HG02870 (cell line): ENCODE data around the gene LYRM9.
"Not testable (repeated sequence)": the region's sequence is repeated elsewhere in the genome, so short reads cannot be mapped to it uniquely, and the experiment has no call there.

ENCODE experiments used
- ATAC-seq: cut with Tn5 transposase; IDR thresholded peaks from one replicate; pipeline ENCODE4 v1.9.1; 2021; ENCODE audit warnings: mild to moderate bottlenecking, moderate library complexity; ENCODE audit not compliant: unreplicated experiment

LYRM9 gene

DNA sequence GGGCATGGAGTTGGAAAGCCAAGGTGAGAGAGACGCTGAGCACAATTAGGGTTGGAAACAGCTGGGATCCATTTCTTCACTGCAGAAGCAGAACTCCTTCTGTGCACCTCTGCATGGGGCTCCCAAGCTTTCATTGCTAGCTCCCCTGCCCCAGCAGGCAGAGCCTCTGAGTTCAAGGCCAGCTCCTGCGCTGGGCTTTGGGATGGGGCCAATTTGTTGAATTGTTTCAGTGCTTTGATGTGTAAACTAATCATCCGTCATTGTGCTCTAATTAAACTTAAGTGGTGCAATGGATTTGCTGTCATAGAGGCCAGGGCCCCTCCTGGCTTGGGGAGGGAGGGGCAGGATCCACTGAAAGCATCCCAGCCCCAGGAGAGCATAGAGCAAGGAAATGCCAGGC lies 13.5 kb upstream of the LYRM9 start:
- no peak for ATAC-seq

DNA sequence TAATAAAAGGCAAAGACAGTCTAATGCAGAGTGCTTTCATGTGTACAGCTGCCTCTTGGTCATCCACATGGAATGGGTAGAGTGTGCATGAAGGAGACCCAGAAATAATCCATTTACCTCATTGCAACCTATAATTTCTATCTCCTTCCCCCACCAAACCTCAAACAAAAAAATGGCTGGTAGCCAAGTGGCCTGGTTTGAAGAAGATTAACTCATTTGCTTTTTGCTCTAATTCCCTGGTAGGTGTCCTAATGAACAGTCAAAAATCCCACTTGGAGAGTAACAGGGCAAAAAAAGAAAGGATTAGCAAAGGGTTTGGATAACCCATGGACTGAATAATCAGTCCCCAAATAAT lies 13.0 kb upstream of the LYRM9 start:
- ATAC-seq = no peak

DNA sequence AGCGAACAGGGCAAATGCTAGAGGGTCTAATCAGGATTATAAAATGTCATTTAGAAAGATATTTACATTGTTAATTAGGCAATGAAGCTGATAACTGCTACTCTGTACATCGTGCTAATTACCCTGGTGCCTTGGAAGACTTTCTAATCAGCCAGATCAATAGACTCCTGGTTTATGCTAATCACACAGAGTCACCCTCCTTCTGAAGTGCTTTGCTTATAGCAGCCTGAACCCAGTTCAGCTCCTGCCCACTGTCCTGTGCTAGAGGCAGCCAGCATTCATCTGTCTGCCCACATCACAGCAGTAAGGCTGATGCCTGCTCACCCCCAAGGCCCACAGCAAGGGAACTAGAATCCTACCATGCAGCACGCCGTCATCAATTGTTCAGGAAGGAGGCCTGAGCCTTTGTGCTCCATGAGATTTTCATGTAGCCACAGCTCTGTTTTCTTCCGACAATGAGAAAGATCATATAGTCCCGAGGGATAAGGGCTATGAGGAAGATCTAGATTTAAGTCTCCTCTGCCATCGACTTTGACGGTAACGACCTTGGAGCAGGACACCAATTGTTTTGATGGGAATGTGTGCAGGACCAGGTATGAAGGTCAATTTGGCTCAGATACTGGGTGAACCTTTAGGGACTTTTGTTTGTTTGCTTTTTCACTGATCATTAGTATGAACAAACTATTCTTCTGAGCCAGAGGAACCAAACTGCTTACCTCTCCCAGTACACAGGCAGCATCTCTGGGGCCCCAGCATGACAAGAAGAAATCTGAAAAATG lies 12.5 kb upstream of the LYRM9 start:
- ATAC-seq = no peak

DNA sequence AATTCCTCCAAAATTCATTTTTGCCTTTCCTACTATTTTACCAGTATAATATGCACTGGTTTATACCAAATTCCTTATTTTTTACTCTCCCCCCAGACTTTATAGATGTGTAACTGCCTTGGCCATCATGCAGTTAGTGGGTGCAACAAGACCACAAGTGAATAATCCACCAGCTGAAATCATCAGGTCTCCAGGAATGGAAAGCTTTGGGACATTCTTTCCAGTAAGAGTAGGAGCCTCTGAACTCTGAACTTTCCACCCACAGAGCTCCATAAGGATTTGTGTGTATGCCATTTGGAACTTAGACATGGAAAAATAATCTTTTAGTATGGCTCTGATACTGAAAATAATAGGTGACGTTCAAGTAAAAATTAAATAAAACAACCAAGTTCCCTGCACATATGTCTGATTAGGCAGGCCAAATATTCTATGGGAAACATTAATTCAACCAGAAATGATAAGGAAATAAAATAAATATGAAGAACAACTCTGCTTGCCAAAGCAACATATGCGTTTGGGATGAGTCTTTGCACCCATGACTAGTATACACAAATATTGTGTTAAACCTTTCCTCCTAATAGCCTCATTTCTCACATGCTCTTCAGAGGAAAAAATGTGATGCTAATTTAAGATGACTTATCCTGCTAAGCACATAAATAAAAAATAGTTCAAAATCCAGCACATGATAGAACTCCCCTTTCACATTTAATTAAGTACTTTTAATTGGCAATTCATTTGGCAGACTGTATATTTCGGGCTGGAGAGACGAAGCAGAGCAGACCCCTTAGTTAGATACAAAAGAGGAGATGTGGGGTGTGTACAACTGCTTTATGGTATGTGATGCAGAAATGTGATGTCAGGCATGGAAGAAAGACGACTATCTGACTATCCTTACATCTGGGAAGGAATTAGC lies 11.6 kb upstream of the LYRM9 start:
- ATAC-seq = no peak

DNA sequence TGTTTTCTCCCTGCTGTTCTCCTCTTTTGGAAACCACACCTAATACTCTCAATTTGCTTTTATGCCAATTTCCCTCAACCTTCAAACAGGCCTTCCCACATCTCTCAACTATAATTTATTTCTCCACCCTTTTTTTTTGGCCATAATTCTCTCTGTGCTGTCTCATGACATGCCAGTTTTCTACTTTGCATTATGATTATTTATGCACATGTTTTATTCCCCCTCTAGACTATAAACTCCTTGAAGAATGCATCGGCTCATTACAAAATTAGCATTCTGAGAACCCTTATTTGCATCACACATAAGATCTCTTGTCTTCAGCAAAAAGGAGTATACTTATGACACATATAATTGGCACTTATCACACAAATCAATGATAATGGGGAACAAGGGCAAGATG lies 10.9 kb upstream of the LYRM9 start:
- ATAC-seq = no peak

DNA sequence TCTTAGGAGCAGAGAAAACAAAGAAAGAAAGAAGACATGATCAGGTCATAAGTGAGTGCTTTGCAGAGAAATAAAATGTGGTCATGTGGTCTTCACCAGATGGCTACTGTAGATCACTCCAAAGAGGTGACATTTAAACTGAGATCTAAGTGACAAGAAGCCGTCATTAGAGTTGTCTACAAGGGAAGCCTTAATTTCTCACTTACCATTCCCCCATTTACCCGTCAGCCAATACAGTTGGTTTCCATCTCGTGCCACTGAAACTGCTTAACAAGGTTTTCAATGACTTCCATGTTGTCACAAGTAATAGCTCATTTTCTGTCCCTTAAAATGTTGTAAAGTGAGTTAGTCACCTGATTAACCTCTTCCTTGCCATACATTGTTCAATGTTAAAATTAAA lies 6.4 kb upstream of the LYRM9 start:
- no peak for ATAC-seq

DNA sequence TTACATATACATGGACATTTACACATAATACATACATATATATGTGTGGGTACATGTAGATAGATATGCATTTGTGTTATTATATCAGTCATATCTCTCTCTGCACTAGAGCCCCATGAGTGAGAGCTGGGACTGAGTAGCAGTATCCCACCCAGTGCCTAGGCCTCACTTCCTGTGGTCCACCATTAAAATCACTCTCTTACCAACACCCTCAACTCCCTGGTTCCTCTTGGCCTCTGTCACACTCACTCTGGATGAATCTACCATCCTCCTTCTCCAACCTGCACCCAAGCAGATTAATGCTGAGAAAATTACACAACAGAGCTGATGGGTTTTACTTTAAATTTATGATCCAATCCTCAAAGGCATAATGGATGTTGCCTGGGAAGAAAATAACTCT lies 4.9 kb upstream of the LYRM9 start:
- no peak for ATAC-seq

DNA sequence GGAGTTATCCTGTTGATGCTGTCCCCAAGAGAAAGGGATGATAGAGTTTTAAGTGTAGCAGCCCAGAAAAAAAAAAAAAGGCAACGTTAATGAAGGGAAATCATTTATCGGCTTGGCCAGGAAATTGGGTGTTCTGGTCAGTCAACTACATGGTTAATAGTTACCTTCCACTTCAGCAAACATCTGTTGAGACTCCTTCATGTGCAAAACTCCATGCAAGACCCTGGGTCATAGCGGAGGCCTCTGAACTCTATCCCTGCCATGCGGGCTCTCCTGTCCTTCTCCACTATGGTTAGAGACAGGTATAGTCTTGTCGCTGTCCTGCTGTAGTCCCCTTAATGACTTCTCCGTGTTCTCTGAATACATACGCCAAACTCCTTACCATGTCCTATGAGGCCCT lies 3.5 kb upstream of the LYRM9 start:
- ATAC-seq = no peak

DNA sequence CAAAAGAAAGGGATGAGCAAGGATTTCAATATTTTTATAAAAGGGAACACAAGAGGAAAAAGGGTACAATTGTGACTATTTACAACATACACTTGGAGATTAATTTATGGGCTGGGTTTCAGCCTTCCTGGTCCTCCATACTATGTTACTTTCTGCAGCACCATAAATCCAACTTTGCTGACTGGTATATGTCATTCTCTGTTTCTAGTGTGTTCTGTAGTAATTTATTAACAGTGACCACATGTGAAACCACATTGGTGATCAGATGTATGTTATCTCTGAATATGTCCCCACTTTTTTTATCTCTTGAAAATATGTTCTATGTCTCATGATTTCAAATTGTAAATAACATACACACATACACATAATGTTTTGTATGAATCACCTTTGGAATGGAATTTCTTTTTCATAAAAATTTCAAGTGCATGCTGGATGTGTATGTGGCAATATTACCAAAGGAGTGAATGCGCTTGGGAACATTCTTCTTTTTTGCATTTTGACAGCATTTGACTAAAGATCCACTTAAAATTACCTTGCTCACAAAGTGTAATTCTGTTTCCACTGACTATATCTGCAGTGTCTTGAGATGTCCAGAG lies 2.9 kb upstream of the LYRM9 start:
- no peak for ATAC-seq

DNA sequence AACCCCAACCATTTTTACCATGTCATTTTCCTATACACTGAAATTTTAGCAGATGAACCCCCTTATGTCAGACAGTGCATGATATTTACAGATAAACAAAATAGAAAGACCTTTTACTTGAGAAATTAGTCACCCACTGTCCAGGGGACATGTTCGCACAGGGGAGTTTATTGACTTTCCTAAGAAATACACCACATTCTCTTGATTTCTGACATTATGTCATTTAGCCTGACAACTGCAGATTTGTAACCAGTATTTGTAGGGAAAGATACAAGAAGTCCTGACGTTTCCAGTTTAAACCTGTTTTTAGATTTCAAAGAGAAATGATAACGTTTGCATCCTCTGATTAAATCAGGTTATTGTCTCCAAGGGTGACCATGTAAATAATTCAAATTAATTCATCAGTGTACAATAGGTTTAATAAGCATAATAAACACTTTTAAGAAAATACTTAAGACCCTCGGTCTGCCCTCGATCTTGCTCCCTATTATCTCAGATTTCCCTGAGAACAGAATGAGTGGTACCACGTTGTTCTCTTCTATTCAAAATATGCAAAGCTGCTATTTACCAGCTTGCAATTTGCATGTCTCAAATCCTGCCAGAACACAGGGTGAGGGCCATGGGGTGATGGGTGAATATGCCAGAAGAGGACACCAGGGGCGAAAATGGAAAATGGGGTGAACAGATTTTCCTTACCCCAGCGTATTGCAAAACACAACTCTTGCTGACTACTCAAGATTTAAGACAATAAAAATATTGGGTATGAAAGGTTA lies 2.1 kb upstream of the LYRM9 start:
- ATAC-seq = no peak

DNA sequence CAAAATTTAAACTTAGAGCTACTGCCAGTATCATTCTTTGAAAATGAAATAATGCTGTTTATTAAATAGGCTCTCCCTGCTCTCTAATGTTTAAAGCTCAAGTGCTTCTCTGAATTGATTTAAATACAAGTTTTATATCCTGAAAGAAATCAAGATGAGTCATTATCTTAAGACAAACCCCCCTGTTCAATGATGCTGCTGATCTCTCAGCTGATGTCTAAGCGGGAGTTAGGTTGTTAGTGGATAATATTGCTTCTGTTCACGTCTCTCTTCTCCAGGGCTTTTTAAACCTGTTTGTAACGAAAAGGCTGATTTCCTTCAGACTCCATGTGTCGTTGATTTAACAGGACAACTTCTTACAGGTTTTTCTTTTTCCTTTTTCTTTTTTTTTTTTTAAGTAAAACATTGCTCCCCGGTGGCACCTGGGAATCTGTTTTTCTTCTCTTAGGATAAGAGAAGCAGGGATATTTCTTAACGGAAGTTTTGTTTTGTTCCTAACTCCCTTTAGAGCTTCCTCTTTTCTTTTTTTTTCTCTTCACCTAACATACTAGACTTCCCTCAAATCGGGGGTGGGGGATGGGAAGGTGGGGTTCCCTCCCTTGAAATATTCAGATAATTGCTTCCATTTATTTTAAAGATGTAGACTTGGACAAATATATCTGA lies 807 bp upstream of the LYRM9 start:
- no peak for ATAC-seq

DNA sequence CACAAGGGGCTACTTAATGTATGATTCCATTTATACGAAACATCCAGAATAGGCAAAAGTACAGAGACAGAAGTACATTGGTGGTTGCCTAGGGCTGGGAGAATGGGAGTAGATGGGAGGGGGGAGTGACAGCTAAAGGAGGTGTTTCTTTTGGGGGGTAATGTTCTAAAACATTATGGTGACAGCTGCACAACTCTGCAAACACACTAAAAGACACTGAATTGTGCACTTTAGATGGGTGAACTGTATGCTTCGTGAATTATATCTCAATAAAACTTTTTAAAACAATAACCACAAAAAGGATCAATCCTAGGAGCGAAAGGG lies 661 bp downstream of the LYRM9 start:
- ATAC-seq = no peak

DNA sequence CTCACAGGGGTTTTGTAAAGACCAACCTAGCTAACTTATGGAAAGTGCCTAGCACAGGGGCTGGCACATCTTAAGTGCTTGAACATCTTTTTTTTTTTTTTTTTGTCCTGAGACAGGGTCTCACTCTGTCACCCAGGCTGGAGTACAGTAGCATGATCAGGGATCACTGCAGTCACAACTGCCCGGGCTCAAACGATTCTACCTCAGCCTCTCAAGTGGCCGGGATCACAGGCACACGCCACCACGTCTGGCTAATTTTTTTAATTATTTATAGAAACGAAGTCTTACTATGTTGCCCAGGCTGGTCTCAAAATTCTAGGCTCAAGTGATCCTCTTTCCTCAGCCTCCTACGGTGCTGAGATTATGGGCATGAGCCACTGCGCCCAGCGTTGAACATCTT lies 1.3 kb downstream of the LYRM9 start:
- ATAC-seq = no peak

DNA sequence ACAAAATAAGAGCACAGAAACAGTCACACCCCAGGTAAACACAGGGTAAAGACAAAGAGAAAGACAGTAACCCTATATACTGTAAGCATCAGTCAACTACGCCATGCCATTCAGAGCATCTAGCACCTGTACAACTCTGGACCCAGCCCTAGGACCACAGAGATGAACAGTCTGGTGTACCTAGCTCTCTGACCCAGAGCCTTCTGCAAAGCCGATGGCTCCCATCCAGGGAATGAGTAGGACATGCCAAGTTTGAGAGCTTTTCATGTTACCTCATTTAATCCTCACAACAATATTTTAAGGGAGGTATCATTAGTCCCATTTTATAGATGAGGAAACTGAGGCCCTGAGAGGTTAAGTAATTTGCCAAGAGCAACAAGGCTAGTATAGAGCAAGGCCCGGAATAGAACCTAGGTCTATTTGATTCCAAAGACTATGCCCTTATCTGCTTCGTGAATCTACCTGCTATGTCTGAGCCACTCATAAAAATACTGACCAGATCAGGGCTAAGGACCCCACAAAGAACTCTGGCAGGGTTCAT lies 3.4 kb downstream of the LYRM9 start:
- ATAC-seq = no peak

DNA sequence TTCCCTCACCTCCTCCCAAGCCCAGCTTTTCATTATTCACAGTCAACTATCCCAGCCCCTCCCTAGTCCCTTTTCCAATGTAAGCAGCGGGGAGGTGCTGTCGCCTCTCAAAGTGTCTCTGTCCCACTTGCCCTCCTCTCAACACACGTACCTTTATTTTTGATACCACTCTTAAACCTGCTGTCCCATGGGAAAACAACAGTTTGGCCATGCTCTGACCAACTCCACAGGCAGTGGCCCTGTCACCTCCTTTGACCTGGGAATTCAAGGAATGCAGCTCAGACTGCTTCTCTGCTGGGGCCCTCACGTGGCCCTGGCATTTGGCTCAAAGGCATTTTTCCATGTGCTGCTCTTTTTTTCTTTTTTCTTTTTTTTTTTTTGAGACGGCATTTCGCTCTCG lies 4.2 kb downstream of the LYRM9 start:
- ATAC-seq = no peak

DNA sequence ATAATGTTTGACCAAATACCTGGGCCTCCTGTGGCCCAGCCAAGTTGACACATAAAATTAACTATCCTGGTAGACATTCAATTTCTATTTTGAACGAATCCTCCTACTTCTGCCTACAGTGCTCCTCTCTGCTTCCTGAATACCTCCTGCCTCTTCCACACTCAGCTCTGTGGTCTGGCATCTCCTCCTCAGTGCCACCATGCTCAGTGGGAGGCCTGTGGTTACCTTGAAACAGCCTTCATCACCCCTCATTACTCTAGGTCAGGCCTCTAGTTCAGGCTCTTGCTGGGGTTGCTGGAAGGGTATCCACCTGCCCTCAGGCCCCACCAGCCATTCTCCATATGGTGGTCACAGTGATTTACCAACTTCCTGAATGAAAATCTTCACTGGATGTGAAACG lies 5.1 kb downstream of the LYRM9 start:
- ATAC-seq = no peak

DNA sequence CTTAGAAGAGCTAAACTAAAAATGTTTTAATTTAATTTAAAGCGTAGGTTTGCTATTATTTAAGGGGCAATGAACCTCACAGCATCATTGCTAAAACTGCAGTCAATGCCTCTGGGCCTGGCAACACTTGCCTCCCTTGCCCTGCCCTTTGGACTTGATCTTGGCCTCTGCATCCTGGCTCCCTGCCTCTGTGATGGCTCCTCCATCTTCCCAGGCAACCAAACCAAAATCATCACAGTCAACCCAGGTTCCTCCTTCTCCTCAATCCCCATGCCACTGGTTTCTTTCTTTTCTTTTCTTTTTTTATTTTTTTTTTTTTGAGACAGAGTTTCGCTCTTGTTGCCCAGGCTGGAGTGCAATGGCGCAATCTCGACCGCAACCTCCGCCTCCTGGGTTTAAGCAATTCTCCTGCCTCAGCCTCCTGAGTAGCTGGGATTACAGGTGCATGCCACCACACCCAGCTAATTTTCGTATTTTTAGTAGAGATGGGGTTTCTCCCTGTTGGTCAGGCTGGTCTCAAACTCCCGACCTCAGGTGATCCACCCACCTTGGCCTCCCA lies 6.7 kb downstream of the LYRM9 start:
- ATAC-seq = not testable (repeated sequence)

DNA sequence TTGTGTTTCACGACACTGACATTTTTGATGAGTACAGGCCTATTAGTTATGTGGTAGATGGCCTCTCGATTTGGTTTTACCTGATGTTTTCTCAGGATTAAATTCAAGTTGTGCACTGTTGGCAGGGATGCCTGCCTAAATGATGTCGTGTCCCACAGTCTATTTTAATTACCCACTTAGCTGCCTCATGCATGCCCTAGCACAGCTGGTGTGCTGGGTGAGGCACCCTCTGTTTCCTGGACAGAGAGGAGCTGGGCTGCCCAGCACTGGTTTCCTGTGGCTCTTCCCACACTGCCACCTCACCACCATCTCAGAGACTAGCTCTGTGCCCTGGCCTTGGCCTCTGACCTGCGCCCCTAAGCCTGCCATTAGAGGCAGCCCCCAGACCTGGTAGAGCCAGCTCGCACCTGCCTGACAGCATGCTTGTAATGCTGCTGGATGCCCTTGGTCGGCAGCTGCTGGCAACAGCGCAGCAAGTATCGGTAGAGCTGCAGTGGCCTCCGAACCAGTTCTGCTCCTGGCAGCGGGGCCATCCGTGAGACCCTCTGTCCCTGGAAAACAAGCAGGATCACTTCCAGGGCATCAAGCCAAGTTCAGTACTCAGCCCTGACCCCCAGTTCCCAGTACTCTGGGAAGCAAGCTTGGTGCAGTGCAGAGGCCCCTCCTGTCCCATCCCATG lies 10.9 kb downstream of the LYRM9 start:
- ATAC-seq = no peak

DNA sequence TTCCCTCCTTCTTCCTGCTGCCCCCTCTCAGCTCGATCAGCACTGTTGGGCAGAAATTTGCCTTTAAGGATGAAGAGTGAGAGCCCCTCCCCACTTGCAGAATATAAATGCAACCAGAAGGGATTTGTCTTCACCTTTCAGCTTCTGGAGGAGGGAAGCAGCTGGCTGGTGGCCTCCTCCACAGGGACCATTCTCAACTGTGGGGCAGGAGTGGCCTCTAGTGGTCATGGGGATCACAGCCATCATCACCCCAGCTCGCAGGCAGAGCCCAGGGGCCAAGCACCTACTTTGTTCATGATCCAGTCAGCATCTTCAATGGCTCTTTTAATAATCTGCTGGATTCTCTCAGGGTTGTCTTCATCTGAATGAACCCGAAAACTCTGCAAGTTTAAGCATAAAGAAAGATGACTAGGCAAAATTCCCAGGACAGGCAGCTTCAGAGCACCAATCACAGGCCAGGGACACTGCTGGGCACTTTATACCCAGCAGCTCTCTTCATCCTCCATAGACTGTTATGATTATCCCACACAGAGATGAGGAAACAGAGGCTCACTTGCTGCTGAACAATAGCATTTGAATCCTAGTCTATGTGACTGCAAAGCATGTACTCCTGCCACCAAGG lies 13.1 kb downstream of the LYRM9 start:
- ATAC-seq = peak; percentile 48
